HUDEP-2 (cell line): ENCODE data around the gene CSF1.

Experiments used
- DNase-seq, 76 experiments: peaks; one replicate each; lab custom pipeline; 2025; ENCODE audit not compliant: unreplicated experiment in 76 of 76; lab: John Stamatoyannopoulos, UW

The CSF1 gene

GRCh38 chr1:109974191-109974590 is 63.5 kb downstream of the CSF1 start:
- DNase-seq, result no peak

DNA sequence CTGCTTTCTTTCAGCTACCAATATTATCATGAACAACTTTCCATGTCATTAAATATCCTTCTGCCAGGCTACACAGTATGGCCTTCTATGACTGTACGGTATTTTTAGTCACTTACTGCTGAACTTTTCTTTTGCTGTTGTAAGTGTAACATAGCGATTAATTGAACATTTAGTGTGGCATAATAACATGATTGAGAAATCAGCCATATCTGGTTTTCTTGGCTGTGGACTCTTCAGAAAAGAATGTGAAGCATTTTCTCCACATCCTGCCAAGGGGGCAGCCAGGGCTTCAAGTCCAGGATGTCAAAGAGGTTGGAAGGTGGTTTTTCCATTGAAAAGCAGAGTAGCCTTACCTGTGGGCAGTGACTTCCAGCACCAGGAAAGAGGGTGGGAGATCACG is 65.1 kb downstream of the CSF1 start:
- DNase-seq, result no peak

DNA sequence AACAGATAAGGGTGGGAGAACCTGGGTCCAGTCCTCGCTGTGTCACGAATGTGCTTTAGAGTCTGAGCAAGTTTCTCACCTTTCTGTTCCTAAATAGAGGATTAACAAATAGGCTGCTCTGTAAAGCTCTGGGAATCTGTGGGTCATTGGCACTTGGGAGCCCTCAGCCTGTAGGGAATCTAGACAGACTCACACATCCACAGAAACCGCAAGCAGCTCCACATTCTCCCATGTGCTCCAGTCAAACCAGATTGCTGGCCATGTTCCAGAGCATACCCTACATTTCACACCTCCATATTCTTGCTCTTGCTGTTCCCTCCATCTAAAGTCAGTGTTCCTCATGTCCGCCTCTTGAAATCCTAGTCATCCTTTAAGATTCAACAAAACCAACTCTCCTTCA is 66.1 kb downstream of the CSF1 start:
- no peak for DNase-seq

DNA sequence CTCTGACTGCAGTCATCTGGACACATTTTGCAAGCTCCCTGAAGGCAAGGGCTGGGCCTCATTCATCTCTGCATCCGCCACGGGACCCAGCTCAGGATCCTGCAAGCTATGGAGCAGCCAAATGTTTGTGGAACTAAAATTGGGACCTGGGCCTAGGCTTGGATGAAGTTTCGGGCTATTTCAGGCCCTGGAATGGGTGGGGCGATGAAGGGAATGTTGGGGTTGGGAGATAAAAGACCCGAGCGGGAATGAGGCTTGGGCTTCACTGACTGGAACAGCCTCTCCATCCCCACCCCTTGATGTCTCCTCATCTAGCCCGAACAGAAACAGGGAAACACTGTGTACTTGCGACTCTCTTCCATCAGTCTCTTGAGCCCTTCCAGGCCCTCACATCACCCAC is 66.6 kb downstream of the CSF1 start:
- no peak for DNase-seq

DNA sequence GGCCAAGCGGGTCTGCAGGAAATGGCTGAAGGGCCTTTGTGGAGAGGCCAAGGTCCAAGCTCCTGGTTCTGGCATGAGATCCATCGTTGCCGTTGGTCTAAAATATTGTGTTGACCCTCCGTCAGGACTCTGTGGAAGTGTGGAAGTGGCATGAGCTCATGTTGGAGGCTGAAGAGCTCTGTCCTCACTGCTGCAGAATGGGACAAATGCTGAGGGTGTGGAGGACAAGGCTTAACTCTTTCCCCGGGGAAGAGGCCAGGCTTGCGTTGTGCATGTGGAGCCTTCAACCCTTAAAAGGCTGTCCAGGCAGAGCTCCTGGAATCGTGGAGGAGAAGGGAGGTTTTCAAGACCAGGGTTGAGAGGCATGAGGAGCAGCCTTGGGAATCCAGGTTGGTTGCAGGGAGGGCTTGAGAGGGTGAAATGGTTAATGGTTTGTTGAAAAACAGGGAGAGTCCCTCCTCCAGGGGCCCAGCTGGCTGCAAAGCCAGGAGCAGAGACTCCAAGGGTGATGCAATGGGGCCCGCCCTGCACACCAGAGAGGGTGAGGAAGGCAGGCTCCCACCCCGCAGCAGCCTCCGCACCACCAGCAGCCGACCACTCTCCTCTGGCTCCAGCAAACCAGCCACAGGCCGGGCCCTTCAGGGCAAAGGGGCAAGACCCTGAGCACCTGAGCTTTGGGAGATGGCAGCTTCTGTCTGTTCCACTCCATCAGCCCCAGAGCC is 67.2 kb downstream of the CSF1 start:
- no peak for DNase-seq

GRCh38 chr1:109978761-109979488 is 68.3 kb downstream of the CSF1 start:
- no peak for DNase-seq

GRCh38 chr1:109979489-109980091 is 68.9 kb downstream of the CSF1 start:
- no peak for DNase-seq
